HG02623 (cell line): ENCODE measurements around the gene STIP1.

Experiments
- ATAC-seq: cut with Tn5 transposase; IDR thresholded peaks from one replicate; pipeline ENCODE4 v1.9.1; 2021; ENCODE audit warnings: moderate library complexity; ENCODE audit not compliant: unreplicated experiment

Gene STIP1

GRCh38 chr11:64196626-64197025, 10.7 kb downstream of the STIP1 start:
- ATAC-seq, result no peak

GRCh38 chr11:64198511-64198910, 12.5 kb downstream of the STIP1 start:
- ATAC-seq, result no peak

GRCh38 chr11:64201543-64201942, 15.6 kb downstream of the STIP1 start:
- ATAC-seq, result no peak

- no peak for ATAC-seq
These were observed 17.0 kb downstream of the STIP1 start for GRCh38 chr11:64202992-64203391.

GRCh38 chr11:64203421-64204079, 17.6 kb downstream of the STIP1 start:
- ATAC-seq, result no peak

GRCh38 chr11:64204080-64204440, 18.1 kb downstream of the STIP1 start:
- no peak for ATAC-seq

GRCh38 chr11:64204464-64204989, 18.6 kb downstream of the STIP1 start:
- ATAC-seq, result no peak

- ATAC-seq, result no peak
These were observed 20.7 kb downstream of the STIP1 start, which contains the start of gene FERMT3 for GRCh38 chr11:64206457-64207255. TSS of gene FERMT3 (plus strand) at chr11:64206721. CDS start at chr11:64207365, 644 bp downstream.

GRCh38 chr11:64207256-64208085, 21.5 kb downstream of the STIP1 start:
- ATAC-seq, result peak; percentile 44

- ATAC-seq, result no peak
These were observed 22.3 kb downstream of the STIP1 start for GRCh38 chr11:64208086-64208795.

GRCh38 chr11:64208796-64209562, 23.0 kb downstream of the STIP1 start:
- ATAC-seq, result no peak

- ATAC-seq, result no peak
These were observed 23.5 kb downstream of the STIP1 start for GRCh38 chr11:64209563-64209843.

GRCh38 chr11:64210301-64211020, 24.5 kb downstream of the STIP1 start:
- no peak for ATAC-seq

- no peak for ATAC-seq
These were observed 25.4 kb downstream of the STIP1 start for GRCh38 chr11:64211181-64211872.

GRCh38 chr11:64216879-64217278, 30.9 kb downstream of the STIP1 start:
- ATAC-seq, result no peak

- no peak for ATAC-seq
These were observed 32.8 kb downstream of the STIP1 start for GRCh38 chr11:64218628-64219353.

- ATAC-seq, result no peak
These were observed 33.3 kb downstream of the STIP1 start for GRCh38 chr11:64219354-64219684.

- no peak for ATAC-seq
These were observed 33.8 kb downstream of the STIP1 start for GRCh38 chr11:64219755-64220154.
